NCI-H524 (cell line): ENCODE results near the gene EML1.

ENCODE experiments used
- DNase-seq, 2 experiments: peaks; one replicate each; lab custom pipeline; 2025; lab: John Stamatoyannopoulos, UW

Gene EML1

GRCh38 chr14:99779751-99780150 lies 13.5 kb upstream of the EML1 start:
- DNase-seq: no peak

GRCh38 chr14:99780690-99781089 lies 12.5 kb upstream of the EML1 start:
- no peak for DNase-seq

- DNase-seq: no peak
Observed at GRCh38 chr14:99781091-99781490, 12.1 kb upstream of the EML1 start.

GRCh38 chr14:99781853-99782610 lies 11.2 kb upstream of the EML1 start:
- DNase-seq: no peak

- DNase-seq: no peak
Observed at GRCh38 chr14:99784508-99784907, 8.7 kb upstream of the EML1 start.

- DNase-seq: no peak
Observed at GRCh38 chr14:99785426-99785825, 7.8 kb upstream of the EML1 start.

GRCh38 chr14:99786511-99786989 lies 6.7 kb upstream of the EML1 start:
- no peak for DNase-seq

GRCh38 chr14:99788713-99789112 lies 4.5 kb upstream of the EML1 start:
- no peak for DNase-seq

- no peak for DNase-seq
Observed at GRCh38 chr14:99789581-99789980, 3.6 kb upstream of the EML1 start.

GRCh38 chr14:99790201-99790977 lies 2.8 kb upstream of the EML1 start:
- DNase-seq: no peak

GRCh38 chr14:99790978-99791376 lies 2.2 kb upstream of the EML1 start:
- DNase-seq: no peak

- no peak for DNase-seq
Observed at GRCh38 chr14:99791476-99792209, 1.6 kb upstream of the EML1 start.

GRCh38 chr14:99792210-99792535 lies 1.0 kb upstream of the EML1 start:
- DNase-seq: no peak

GRCh38 chr14:99792551-99793212 lies 531 bp upstream of the EML1 start:
- DNase-seq: peak in 1 of 2 experiments; percentile 47

- no peak for DNase-seq
Observed at GRCh38 chr14:99794151-99794780, 1.1 kb downstream of the EML1 start.

- no peak for DNase-seq
Observed at GRCh38 chr14:99795046-99795445, 1.8 kb downstream of the EML1 start.

- no peak for DNase-seq
Observed at GRCh38 chr14:99797231-99797630, 4.0 kb downstream of the EML1 start.

GRCh38 chr14:99800781-99801180 lies 7.6 kb downstream of the EML1 start:
- no peak for DNase-seq

GRCh38 chr14:99802301-99803105 lies 9.3 kb downstream of the EML1 start:
- peak in 1 of 2 experiments; percentile 48 for DNase-seq

- DNase-seq: peak in 1 of 2 experiments; percentile 52
Observed at GRCh38 chr14:99803106-99803775, 10.0 kb downstream of the EML1 start.
